OCI-LY7 (cell line): ENCODE results near the gene PARN. TPM values are rescaled to one million over a fixed set of nuclear protein-coding genes. Genes with fewer than 3 reads are reported as not detected.

Source experiments
- BruUV-seq: library from RNA; stranded (reverse); fragments of 400-500 nt; replicated peaks from 2 replicates; lab custom pipeline; 2021; lab: Mats Ljungman, UMichigan
- CTCF ChIA-PET: fragments of 300-600 bp; sonication (Branson Sonifier 250); formaldehyde crosslinking; loops from one replicate; lab custom pipeline; 2022; ENCODE audit warnings: antibody characterized with exemption; ENCODE audit not compliant: unreplicated experiment; lab: Charles Lee
- POLR2A ChIA-PET: fragments of 300-600 bp; sonication (Branson Sonifier 250); formaldehyde crosslinking; loops from one replicate; lab custom pipeline; 2022; ENCODE audit warnings: antibody characterized with exemption; lab: Charles Lee
- DNase-seq: peaks from one replicate; pipeline ENCODE4 v3.0.0-alpha.2; 2015; ENCODE audit warnings: low spot score
- H2AFZ ChIP-seq: fragments of 200-600 bp; sonication (generic), shearing (Covaris generic); 2 replicates; pipeline ENCODE4 v1.6.1; 2014; ENCODE audit warnings: mild to moderate bottlenecking, antibody characterized with exemption, low read length, moderate library complexity
- H3K27ac ChIP-seq: fragments of 200-600 bp; sonication (generic); 2 replicates; pipeline ENCODE4 v1.5.1; 2014; ENCODE audit warnings: mixed run types, low read depth, mild to moderate bottlenecking, moderate library complexity, low read length, inconsistent platforms; ENCODE audit not compliant: poor library complexity, severe bottlenecking
- H3K36me3 ChIP-seq: fragments of 200-600 bp; sonication (generic); 2 replicates; pipeline ENCODE4 v1.6.1; 2014; ENCODE audit warnings: mild to moderate bottlenecking, antibody characterized with exemption, low read length, moderate library complexity, mixed read lengths; ENCODE audit not compliant: insufficient read depth
- H3K4me1 ChIP-seq: fragments of 200-600 bp; sonication (generic); 2 replicates; pipeline ENCODE4 v1.5.1; 2014; ENCODE audit warnings: mild to moderate bottlenecking, low read length; ENCODE audit not compliant: insufficient read depth, poor library complexity, severe bottlenecking
- H3K4me2 ChIP-seq: fragments of 200-600 bp; sonication (generic); 2 replicates; pipeline ENCODE4 v1.6.1; 2014; ENCODE audit warnings: mild to moderate bottlenecking, low read length
- H3K4me3 ChIP-seq: fragments of 200-600 bp; sonication (generic); 2 replicates; pipeline ENCODE4 v1.5.1; 2014; ENCODE audit warnings: mild to moderate bottlenecking, low read depth, low read length; ENCODE audit not compliant: poor library complexity, severe bottlenecking
- H3K79me2 ChIP-seq: fragments of 200-600 bp; sonication (generic); 2 replicates; pipeline ENCODE4 v1.6.1; 2016; ENCODE audit warnings: low read depth, mild to moderate bottlenecking, low read length, moderate library complexity, mixed read lengths; ENCODE audit not compliant: insufficient read depth
- H3K9me2 ChIP-seq: fragments of 200-600 bp; sonication (generic); 2 replicates; pipeline ENCODE4 v1.6.1; 2016; ENCODE audit warnings: mild to moderate bottlenecking, low read length, mixed read lengths; ENCODE audit not compliant: insufficient read depth
- H3K9me3 ChIP-seq: fragments of 200-600 bp; sonication (generic); 2 replicates; pipeline ENCODE4 v1.6.1; 2014; ENCODE audit warnings: mild to moderate bottlenecking, mixed run types, low read length, mixed read lengths
- H4K20me1 ChIP-seq: fragments of 200-600 bp; sonication (generic); 2 replicates; pipeline ENCODE4 v1.6.1; 2014; ENCODE audit warnings: mild to moderate bottlenecking, antibody characterized with exemption, low read length, moderate library complexity, mixed read lengths; ENCODE audit not compliant: insufficient read depth
- EZH2phosphoT487 ChIP-seq: fragments of 200-600 bp; sonication (generic); IDR thresholded peaks from 2 replicates; pipeline ENCODE4 v1.6.1; 2018; ENCODE audit warnings: low read depth, borderline replicate concordance, mild to moderate bottlenecking, mixed run types, antibody characterized with exemption, low read length, moderate library complexity, mixed read lengths
- intact Hi-C: fragments of 100-400 bp; cut with micrococcal nuclease; formaldehyde crosslinking; loops from one replicate; pipeline ENCODE4 v1.10.0; 2022; ENCODE audit not compliant: unreplicated experiment
- total RNA-seq, 2 experiments: library from RNA; depleted of rRNA in 1 of 2; stranded (reverse); fragments of >200 nt in 1 of 2; shearing (Covaris generic) in 1 of 2; gene quantifications; 2 replicates each; pipeline ENCODE4 v1.2.3, GENCODE V29; 2014 to 2022
- TF ChIP-seq, protein P1 (sequence below): fragments of 200-600 bp; sonication (generic); conservative IDR thresholded peaks from 2 replicates; pipeline ENCODE4 v1.5.1; 2014; ENCODE audit warnings: mild to moderate bottlenecking, antibody characterized with exemption, low read length, moderate library complexity, mixed read lengths

PARN gene
- total RNA-seq, 2 experiments from 2014 or later, result 40.1 to 76.5 TPM

GRCh38 chr16:14464796-14465195, 165.3 kb downstream of the PARN start:
- TF ChIP-seq, protein P1, sequence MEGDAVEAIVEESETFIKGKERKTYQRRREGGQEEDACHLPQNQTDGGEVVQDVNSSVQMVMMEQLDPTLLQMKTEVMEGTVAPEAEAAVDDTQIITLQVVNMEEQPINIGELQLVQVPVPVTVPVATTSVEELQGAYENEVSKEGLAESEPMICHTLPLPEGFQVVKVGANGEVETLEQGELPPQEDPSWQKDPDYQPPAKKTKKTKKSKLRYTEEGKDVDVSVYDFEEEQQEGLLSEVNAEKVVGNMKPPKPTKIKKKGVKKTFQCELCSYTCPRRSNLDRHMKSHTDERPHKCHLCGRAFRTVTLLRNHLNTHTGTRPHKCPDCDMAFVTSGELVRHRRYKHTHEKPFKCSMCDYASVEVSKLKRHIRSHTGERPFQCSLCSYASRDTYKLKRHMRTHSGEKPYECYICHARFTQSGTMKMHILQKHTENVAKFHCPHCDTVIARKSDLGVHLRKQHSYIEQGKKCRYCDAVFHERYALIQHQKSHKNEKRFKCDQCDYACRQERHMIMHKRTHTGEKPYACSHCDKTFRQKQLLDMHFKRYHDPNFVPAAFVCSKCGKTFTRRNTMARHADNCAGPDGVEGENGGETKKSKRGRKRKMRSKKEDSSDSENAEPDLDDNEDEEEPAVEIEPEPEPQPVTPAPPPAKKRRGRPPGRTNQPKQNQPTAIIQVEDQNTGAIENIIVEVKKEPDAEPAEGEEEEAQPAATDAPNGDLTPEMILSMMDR, result no peak
- no peak for TF ChIP-seq EZH2phosphoT487
- CTCF ChIA-PET, result no interaction called here
- no TSS peak for BruUV-seq

GRCh38 chr16:14464192-14464591, 165.9 kb downstream of the PARN start:
- DNase-seq, result no peak
- peaks cover 66% of the 10 kb centered on the region for H3K36me3 ChIP-seq
- CTCF ChIA-PET, result no interaction called here
- peaks cover 17% of the 10 kb centered on the region; the same call in 1 of the 2 replicates for H3K9me3 ChIP-seq
- intact Hi-C loops, result no loop called here
- H4K20me1 ChIP-seq, result no peaks in the 10 kb centered on the region
- H3K27ac ChIP-seq, result no peak overlapping the region
- no peaks in the 10 kb centered on the region for H3K9me2 ChIP-seq
- no peak overlapping the region for H3K4me3 ChIP-seq
- H2AFZ ChIP-seq, result no peak overlapping the region
- TF ChIP-seq EZH2phosphoT487, result no peak
- TF ChIP-seq, protein P1, result no peak
- no peaks in the 10 kb centered on the region for H3K79me2 ChIP-seq
- BruUV-seq, result no TSS peak
- H3K4me1 ChIP-seq, result no peaks in the 10 kb centered on the region
- POLR2A ChIA-PET, result interaction anchor here (0.7 kb wide), 1 partner anchor 57 kb away, joined by 3 read pairs; no protein-coding TSS in a partner anchor
- no peak overlapping the region for H3K4me2 ChIP-seq

More at GRCh38 chr16:14464796-14465195, 165.3 kb downstream of the PARN start:
- peaks cover 17% of the 10 kb centered on the region; the same call in 1 of the 2 replicates for H3K9me3 ChIP-seq
- no peaks in the 10 kb centered on the region for H3K4me1 ChIP-seq
- DNase-seq, result no peak
- intact Hi-C loops, result no loop called here
- no peak overlapping the region for H3K4me3 ChIP-seq
- H4K20me1 ChIP-seq, result no peaks in the 10 kb centered on the region
- H3K27ac ChIP-seq, result no peak overlapping the region
- POLR2A ChIA-PET, result no interaction called here
- no peaks in the 10 kb centered on the region for H3K79me2 ChIP-seq
- H2AFZ ChIP-seq, result no peak overlapping the region
- no peak overlapping the region for H3K4me2 ChIP-seq
- peaks cover 66% of the 10 kb centered on the region for H3K36me3 ChIP-seq
- H3K9me2 ChIP-seq, result no peaks in the 10 kb centered on the region

GRCh38 chr16:14462811-14463210, 167.2 kb downstream of the PARN start:
- intact Hi-C loops, result no loop called here
- Histone ChIP-seq H3K27ac (no peak overlapping the region), H3K36me3 (peaks cover 72% of the 10 kb centered on the region), H2AFZ (no peak overlapping the region), H3K79me2 (no peaks in the 10 kb centered on the region), H3K4me1 (no peaks in the 10 kb centered on the region), H3K9me3 (peaks cover 17% of the 10 kb centered on the region; the same call in 1 of the 2 replicates), H4K20me1 (no peaks in the 10 kb centered on the region), H3K4me2 (no peak overlapping the region), H3K9me2 (no peaks in the 10 kb centered on the region), H3K4me3 (no peak overlapping the region)
- TF ChIP-seq, protein P1, result no peak
- TF ChIP-seq EZH2phosphoT487, result no peak
- no peak for DNase-seq
- CTCF ChIA-PET, result no interaction called here
- no TSS peak for BruUV-seq
- POLR2A ChIA-PET, result interaction anchor here (0.7 to 0.9 kb wide), 2 partner anchors 25 to 209 kb away, joined by 3 to 4 read pairs; no protein-coding TSS in a partner anchor
